ENCODE data around the gene HABP2.

Gene HABP2

GRCh38 chr10:113554214-113554613 lies 1.4 kb downstream of the HABP2 start:
- TF ChIP-seq, protein P1, sequence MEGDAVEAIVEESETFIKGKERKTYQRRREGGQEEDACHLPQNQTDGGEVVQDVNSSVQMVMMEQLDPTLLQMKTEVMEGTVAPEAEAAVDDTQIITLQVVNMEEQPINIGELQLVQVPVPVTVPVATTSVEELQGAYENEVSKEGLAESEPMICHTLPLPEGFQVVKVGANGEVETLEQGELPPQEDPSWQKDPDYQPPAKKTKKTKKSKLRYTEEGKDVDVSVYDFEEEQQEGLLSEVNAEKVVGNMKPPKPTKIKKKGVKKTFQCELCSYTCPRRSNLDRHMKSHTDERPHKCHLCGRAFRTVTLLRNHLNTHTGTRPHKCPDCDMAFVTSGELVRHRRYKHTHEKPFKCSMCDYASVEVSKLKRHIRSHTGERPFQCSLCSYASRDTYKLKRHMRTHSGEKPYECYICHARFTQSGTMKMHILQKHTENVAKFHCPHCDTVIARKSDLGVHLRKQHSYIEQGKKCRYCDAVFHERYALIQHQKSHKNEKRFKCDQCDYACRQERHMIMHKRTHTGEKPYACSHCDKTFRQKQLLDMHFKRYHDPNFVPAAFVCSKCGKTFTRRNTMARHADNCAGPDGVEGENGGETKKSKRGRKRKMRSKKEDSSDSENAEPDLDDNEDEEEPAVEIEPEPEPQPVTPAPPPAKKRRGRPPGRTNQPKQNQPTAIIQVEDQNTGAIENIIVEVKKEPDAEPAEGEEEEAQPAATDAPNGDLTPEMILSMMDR (IDR thresholded peaks at IDR 0.05; ENCODE audit: insufficient read depth, missing control alignments), result no peak
- FAIRE-seq, result no peak
- no peak for DNase-seq (ENCODE audit: insufficient read length, low spot score)

DNA sequence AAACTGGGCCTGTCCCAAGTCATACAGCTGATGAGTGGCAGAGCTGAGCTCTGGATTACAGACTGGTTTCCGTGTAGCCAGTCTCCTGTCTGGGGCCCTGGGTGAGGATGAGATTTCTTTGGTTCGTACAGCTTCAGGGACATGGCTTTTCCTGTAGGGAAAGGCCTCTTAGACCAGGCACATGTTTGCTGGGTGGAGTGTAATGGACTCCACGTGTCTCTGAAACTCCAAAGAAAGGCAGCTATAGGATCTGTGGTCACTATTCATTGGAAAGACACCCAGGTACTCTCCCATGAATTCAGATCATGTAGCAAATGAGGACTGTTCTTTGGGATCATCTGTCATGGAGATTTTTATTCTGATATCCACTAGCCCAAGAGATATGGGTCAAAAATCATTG lies 2.4 kb downstream of the HABP2 start:
- TF ChIP-seq, protein P1 (IDR thresholded peaks at IDR 0.05; ENCODE audit: insufficient read depth, missing control alignments), result no peak
- FAIRE-seq (no peak), DNase-seq (ENCODE audit: insufficient read length, low spot score) (no peak)

DNA sequence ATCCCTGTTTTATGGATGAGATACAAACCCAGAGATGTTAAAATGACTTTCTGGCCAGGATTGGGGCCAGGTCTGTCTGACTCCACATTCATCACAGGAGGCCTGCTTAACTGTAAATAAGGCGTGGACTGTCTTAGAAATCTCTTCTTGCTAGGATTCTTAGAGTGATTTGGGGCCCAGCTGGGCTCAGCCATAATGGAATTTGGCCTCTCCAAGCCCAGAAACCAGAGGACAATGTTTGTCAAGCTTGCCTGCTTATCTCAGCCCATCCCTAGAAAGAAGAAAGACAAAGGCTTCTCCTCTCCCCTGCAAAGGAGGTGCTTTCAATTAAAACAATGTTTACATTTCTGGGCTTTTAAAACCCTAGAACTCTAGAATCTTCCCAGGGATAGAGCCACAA lies 2.9 kb downstream of the HABP2 start:
- no peak for DNase-seq (ENCODE audit: insufficient read length, low spot score)
- TF ChIP-seq, protein P1 (IDR thresholded peaks at IDR 0.05; ENCODE audit: insufficient read depth, missing control alignments), result no peak
- no peak for FAIRE-seq

- DNase-seq (ENCODE audit: insufficient read length, low spot score) (no peak), FAIRE-seq (no peak)
- TF ChIP-seq, protein P1 (IDR thresholded peaks at IDR 0.05; ENCODE audit: insufficient read depth, missing control alignments), result no peak
Observed at GRCh38 chr10:113557424-113557862, 4.6 kb downstream of the HABP2 start.

DNA sequence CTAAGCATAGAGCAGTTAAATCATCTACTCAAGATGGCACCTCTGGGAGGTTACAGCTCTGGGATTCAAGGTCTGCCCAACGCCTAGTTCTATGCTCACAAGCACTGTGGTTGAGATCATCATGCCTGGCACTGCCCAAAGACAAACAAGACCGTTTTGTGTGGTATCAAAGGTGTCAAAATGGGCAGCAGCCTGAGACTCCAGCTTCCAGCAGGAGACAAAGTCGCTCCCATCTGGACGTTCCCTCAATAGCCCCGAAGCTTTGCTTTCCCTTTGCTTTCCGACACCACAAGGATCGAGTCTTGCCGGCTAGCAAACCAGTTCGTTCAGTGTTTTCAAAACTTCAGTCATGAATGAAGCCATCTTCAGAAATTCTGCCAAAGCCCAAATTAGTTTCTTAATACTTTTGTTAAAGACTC lies 5.1 kb downstream of the HABP2 start:
- TF ChIP-seq, protein P1 (IDR thresholded peaks at IDR 0.05; ENCODE audit: insufficient read depth, missing control alignments), result no peak
- no peak for FAIRE-seq
- no peak for DNase-seq (ENCODE audit: insufficient read length, low spot score)

- DNase-seq (ENCODE audit: insufficient read length, low spot score), result no peak
- TF ChIP-seq, protein P1 (IDR thresholded peaks at IDR 0.05; ENCODE audit: insufficient read depth, missing control alignments), result no peak
- FAIRE-seq, result no peak
Observed at GRCh38 chr10:113560071-113560470, 7.2 kb downstream of the HABP2 start.

DNA sequence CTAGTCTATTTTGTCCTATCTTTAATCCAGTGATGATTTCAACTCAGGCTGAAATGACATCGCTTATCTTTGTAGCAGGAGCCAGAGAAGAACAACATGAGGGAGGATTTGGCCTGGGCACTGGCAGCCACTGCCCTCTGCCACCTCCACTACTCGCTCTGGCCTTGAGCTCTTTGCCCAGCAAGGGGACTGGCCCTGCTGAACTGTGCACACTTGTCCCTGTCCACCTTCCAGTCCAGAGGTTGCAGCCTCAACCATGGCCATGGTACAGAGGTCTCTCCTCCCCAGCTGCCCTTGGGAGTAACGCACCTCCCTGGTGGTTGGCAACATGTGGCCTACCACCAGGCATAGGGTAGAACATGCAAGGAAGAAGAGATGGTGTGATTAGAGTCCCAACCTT lies 8.4 kb downstream of the HABP2 start:
- TF ChIP-seq, protein P1 (IDR thresholded peaks at IDR 0.05; ENCODE audit: insufficient read depth, missing control alignments), result no peak
- no peak for FAIRE-seq

More for the DNA sequence above, 8.4 kb downstream of the HABP2 start:
- DNase-seq (ENCODE audit: insufficient read length, low spot score), result no peak

Data from D721Med (cell line).